ENCODE results near the gene TMEM117.
A peak's percentile ranks its signal among the peaks of the same experiment; 100 is the strongest.
"Not testable (repeated sequence)": the region's sequence is repeated elsewhere in the genome, so short reads cannot be mapped to it uniquely, and the experiment has no call there.

Gene TMEM117

GRCh38 chr12:43836475-43836989 lies 651 bp downstream of the TMEM117 start:
- peak overlapping the region; percentile 66 for H3K4me3 ChIP-seq (ENCODE audit: low read depth, low read length)

GRCh38 chr12:43840338-43840737 lies 4.5 kb downstream of the TMEM117 start:
- no peak overlapping the region for H3K4me3 ChIP-seq (ENCODE audit: low read depth, low read length)

GRCh38 chr12:43841253-43841652 lies 5.4 kb downstream of the TMEM117 start:
- H3K4me3 ChIP-seq (ENCODE audit: low read depth, low read length) = no peak overlapping the region

DNA sequence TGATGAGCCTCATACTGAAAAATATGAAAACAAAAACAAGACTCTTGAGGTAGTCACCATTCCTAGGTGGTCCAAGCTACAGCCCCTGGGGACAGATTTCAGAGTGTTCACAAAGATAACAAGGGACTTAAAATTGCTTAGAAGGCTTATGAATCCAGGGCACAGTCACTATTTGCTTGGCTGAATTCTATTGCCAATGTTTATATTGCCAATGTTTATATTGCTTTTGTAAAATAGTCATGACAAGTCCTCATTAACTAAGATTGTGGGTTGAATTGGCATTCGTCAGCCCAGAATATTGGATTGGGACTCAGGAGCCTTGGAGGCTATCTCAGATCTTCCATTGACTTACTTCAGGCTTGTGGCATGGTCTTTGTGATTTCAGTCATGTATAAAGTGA lies 6.4 kb downstream of the TMEM117 start:
- H3K4me3 ChIP-seq (ENCODE audit: low read depth, low read length) = no peak overlapping the region

DNA sequence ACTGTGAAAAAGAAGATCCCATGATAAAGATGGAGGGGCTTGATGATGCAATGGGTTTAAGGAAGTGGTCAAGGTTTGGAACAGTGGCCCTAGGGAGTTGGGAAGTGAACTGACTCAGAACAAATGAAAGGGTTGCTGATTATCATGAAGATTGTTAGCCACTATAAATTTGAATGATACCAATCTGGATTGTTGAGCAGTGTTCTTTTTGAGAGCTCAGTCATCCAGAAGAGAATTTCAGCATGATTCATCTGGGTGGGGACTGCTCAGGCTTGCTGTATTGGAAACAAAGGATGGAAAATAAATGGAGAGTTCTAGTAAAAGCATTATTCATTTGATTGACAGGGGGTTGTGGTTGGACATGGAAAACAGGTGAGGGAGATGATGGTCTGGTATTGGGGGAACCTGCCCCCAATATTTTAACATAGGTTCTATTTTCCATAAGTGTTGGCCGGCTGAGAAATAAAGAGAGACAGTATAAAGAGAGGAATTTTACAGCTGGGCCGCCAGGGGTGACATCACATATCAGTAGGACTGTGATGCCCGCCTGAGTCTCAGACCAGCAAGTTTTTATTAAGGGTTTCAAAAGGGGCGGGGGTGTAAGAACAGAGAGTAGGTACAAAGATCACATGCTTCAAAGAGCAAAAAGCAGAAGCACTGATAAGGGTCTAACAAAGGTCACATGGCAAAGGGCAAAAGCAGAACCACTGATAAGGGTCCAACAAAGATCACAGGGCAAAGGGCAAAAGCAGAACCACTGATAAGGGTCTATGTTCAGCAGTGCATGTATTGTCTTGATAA lies 11.7 kb downstream of the TMEM117 start:
- H3K4me3 ChIP-seq (ENCODE audit: low read depth, low read length) = not testable (repeated sequence)

- no peak overlapping the region for H3K4me3 ChIP-seq (ENCODE audit: low read depth, low read length)
Measured at GRCh38 chr12:43848226-43848507, 12.3 kb downstream of the TMEM117 start.

DNA sequence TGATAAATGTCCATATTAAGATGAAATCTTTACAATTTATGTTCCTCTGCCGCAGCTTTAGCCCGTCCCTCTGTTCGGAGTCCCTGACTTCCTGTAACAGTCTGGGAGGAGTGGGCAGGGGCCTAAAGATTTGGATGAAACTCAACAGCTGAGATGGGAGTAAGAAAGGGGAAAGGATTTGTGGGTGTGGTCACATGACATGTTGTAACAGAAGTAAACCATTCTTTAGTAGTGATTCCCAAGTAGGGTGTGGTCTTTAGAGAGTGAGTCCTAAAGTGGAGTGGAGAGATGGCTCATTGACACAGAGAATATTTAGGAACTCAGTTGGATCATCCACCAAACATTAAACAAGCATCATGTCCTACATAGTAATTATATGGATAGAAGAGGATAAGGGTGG lies 12.9 kb downstream of the TMEM117 start:
- no peak overlapping the region for H3K4me3 ChIP-seq (ENCODE audit: low read depth, low read length)

- no peak overlapping the region for H3K4me3 ChIP-seq (ENCODE audit: low read depth, low read length)
Measured at GRCh38 chr12:43852744-43853143, 16.9 kb downstream of the TMEM117 start.

DNA sequence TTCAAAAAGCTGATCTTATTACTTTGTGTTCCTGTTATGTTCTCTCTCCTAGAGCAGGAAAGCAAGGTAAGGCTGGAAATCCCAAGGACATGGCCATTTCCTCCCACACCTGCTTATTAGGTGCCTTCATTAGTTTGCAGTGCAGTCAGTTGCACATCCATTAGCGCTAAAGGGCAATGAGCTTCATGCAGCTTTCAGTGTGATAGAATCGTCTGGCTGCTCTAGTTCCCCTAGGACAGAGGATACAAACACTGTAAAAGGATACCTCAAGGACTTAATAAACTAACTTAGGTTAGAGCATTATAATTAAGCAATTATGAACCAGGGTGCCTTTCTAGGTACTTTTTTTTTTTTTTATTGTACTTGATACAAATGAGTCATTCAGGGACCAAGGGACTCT lies 21.1 kb downstream of the TMEM117 start:
- no peak overlapping the region for H3K4me3 ChIP-seq (ENCODE audit: low read depth, low read length)

- no peak overlapping the region for H3K4me3 ChIP-seq (ENCODE audit: low read depth, low read length)
Measured at GRCh38 chr12:43858096-43858495, 22.2 kb downstream of the TMEM117 start.

GRCh38 chr12:43858991-43859390 lies 23.1 kb downstream of the TMEM117 start:
- H3K4me3 ChIP-seq (ENCODE audit: low read depth, low read length) = no peak overlapping the region

- H3K4me3 ChIP-seq (ENCODE audit: low read depth, low read length) = no peak overlapping the region
Measured at GRCh38 chr12:43861015-43861839, 25.3 kb downstream of the TMEM117 start.

DNA sequence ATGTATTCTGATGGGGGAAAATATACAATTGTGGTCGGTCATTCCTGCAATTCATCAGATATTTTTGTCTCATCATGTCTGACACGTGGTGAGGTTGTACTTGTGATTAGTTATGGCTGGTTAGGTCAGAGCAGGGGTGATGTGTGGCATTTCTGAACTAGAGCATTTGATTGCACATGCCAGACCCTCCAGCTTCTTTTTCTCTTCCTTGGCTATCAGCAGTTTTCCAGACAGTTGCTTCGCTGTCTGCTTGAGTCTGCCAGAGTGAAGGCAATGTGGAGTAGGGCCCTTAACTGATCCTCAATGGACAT lies 25.9 kb downstream of the TMEM117 start:
- H3K4me3 ChIP-seq (ENCODE audit: low read depth, low read length) = no peak overlapping the region

GRCh38 chr12:43863770-43864366 lies 28.0 kb downstream of the TMEM117 start:
- no peak overlapping the region for H3K4me3 ChIP-seq (ENCODE audit: low read depth, low read length)

GRCh38 chr12:43864557-43864956 lies 28.7 kb downstream of the TMEM117 start:
- H3K4me3 ChIP-seq (ENCODE audit: low read depth, low read length) = not testable (repeated sequence)

- H3K4me3 ChIP-seq (ENCODE audit: low read depth, low read length) = no peak overlapping the region
Measured at GRCh38 chr12:43869184-43869583, 33.3 kb downstream of the TMEM117 start.

- not testable (repeated sequence) for H3K4me3 ChIP-seq (ENCODE audit: low read depth, low read length)
Measured at GRCh38 chr12:43869765-43870164, 33.9 kb downstream of the TMEM117 start.

GRCh38 chr12:43871258-43871657 lies 35.4 kb downstream of the TMEM117 start:
- not testable (repeated sequence) for H3K4me3 ChIP-seq (ENCODE audit: low read depth, low read length)

GRCh38 chr12:43872396-43872795 lies 36.5 kb downstream of the TMEM117 start:
- no peak overlapping the region for H3K4me3 ChIP-seq (ENCODE audit: low read depth, low read length)

GRCh38 chr12:43878050-43878449 lies 42.2 kb downstream of the TMEM117 start:
- H3K4me3 ChIP-seq (ENCODE audit: low read depth, low read length) = no peak overlapping the region

GRCh38 chr12:43880547-43880946 lies 44.7 kb downstream of the TMEM117 start:
- H3K4me3 ChIP-seq (ENCODE audit: low read depth, low read length) = no peak overlapping the region

- H3K4me3 ChIP-seq (ENCODE audit: low read depth, low read length) = no peak overlapping the region
Measured at GRCh38 chr12:43882578-43883178, 46.8 kb downstream of the TMEM117 start.

All from iPS-11a (cell line).